Measurements from ENCODE around the gene NTN1.

DNA sequence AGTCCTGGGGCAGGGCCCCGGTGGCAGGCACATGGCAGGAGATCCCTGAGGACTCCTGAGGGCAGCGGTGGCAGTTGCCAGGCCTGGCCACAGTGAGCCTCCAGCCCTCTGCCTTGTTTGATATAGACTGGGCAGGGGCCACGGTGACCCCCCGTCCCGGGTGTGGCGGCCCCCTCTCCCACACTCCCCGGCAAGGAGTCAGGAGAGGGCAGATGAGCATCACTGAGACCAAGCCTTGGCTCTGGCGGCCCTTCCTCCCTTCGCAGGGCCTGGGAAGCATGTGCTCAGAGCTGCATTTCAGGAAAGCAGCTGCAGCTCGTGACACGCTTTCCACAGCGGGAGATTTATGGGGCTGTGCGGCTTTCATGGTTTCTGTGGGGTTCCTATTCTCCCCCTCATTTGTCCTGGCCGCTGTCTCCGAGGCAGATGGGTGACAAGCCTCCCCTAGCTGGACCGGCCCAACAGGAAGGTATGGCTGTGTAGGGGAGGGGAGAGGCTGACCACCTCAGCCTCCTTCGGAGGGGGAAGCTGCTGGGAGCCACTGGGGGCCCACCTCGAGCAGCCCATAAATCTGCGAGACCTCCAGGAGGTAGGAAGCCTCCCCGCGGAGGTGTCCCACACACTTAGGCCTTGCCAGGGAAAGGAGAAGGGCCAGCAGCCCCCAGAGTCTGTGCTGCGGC is 211.4 kb downstream of the NTN1 start:
- TF ChIP-seq EZH2 (IDR thresholded peaks at IDR 0.05) = no peak
- TF ChIP-seq POLR2AphosphoS5 (IDR thresholded peaks at IDR 0.05; ENCODE audit: borderline replicate concordance, low read depth, low read length) = no peak
- TF ChIP-seq FOXP2 (optimal IDR thresholded peaks at IDR 0.05; ENCODE audit: control extremely low read depth, extremely low read length, insufficient read depth) = no peak
